B cell (primary cell): ENCODE measurements around the gene AOPEP.

Experiments used
- CTCF ChIP-seq: fragments of 200-600 bp; IDR thresholded peaks from one replicate; pipeline ENCODE4 v1.8.0; 2022; ENCODE audit warnings: antibody characterized with exemption, mild to moderate bottlenecking
- EZH2 ChIP-seq: IDR thresholded peaks from 2 replicates; pipeline ENCODE4 v1.6.1; 2012; ENCODE audit warnings: borderline replicate concordance, low read depth, mild to moderate bottlenecking, moderate library complexity, low read length; ENCODE audit not compliant: insufficient read depth, poor library complexity, severe bottlenecking

DNA sequence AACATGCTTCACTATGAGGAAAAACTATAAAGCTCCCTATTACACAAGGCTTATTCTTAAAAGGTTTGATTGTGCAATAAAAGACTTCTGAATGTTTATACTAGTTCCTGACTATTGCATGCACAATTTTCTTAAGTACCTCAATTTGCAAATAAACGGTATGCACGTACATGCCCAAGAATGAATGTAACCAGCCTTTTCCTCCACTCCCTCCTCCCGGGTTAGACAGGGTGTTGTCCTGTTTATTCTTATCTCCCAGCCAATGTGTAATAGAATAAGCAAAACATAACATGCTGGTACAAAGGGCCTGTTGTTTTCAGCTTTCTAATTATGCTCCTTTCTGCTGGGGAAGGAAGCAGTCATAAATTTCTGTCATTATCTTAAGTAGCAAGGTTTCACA is 79.1 kb downstream of the AOPEP start:
- TF ChIP-seq CTCF, result no peak
- TF ChIP-seq EZH2, result no peak
